ENCODE results near the gene NTSR1. TPM values are rescaled to one million over a fixed set of nuclear protein-coding genes. Genes with fewer than 3 reads are reported as not detected.

The NTSR1 gene
- total RNA-seq, 1 experiment from 2014 or later: 0.16 TPM

DNA sequence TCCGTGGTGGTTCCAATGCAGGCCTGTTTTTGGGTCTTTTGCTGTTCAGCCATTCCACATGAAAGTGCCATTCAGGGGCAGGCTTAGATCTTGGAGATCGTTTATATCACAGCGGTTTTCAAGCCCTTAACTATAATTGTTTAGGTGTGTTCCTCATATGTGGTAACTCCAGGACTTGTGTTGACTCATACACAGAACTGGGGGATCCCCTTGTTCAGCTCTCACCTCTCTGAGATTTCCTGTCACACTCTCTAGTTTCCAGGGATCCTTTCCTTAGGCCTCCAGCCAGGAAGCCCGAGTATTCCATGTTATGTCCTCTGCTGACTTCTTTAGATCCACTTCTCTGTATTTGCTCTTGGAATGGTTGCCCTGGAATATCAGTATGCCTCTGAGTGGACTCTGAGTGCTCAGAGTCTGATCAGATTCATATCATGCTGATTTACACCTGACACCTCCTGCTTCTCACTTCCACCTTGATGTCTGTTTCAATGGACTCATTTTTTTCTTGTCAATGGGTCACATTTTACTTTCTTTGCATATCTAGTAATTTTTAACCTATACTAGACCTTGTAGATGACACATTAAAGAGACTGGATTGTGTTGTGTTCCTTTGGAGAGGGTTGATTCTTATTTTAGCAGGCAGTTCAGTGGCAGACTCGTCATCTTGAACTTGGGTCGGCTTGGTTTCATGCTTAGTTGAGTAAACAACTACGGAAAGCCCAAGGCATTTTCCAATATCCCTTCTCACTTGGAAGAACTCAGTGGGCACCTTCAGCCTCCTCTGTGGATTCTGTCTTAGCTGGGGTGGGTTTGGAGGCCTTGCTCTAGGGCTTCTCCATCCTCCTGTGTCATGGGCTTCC, 13.1 kb downstream of the NTSR1 start:
- H3K9me3 ChIP-seq: peaks cover 15% of the 10 kb centered on the region
- Mint-ChIP-seq H3K4me1 (ENCODE audit: low read depth, unreplicated experiment) (no peaks in the 10 kb centered on the region), H3K27ac (ENCODE audit: unreplicated experiment) (no peak overlapping the region), H3K9me3 (ENCODE audit: unreplicated experiment) (peaks cover 22% of the 10 kb centered on the region), H3K27me3 (ENCODE audit: insufficient read depth, unreplicated experiment) (peaks cover 61% of the 10 kb centered on the region), H3K4me3 (ENCODE audit: unreplicated experiment) (no peak overlapping the region), H3K36me3 (ENCODE audit: insufficient read depth, unreplicated experiment) (no peaks in the 10 kb centered on the region)
- peaks cover 16% of the 10 kb centered on the region for H3K27me3 ChIP-seq (replicated peaks; ENCODE audit: control insufficient read depth, insufficient read depth, low read length)
- ChIA-PET POLR2A (no interaction called here), CTCF (interaction anchor here (1.7 to 1.8 kb wide), 2 partner anchors 56 to 86 kb away, joined by 4 to 5 read pairs; no protein-coding TSS in a partner anchor)
- no peak overlapping the region for H3K4me3 ChIP-seq (ENCODE audit: low read depth, low read length)
- TF ChIP-seq, protein P1, sequence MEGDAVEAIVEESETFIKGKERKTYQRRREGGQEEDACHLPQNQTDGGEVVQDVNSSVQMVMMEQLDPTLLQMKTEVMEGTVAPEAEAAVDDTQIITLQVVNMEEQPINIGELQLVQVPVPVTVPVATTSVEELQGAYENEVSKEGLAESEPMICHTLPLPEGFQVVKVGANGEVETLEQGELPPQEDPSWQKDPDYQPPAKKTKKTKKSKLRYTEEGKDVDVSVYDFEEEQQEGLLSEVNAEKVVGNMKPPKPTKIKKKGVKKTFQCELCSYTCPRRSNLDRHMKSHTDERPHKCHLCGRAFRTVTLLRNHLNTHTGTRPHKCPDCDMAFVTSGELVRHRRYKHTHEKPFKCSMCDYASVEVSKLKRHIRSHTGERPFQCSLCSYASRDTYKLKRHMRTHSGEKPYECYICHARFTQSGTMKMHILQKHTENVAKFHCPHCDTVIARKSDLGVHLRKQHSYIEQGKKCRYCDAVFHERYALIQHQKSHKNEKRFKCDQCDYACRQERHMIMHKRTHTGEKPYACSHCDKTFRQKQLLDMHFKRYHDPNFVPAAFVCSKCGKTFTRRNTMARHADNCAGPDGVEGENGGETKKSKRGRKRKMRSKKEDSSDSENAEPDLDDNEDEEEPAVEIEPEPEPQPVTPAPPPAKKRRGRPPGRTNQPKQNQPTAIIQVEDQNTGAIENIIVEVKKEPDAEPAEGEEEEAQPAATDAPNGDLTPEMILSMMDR (IDR thresholded peaks at IDR 0.05; ENCODE audit: insufficient read depth in 1 of 2, low read depth in 1 of 2, low read length in 1 of 2, severe bottlenecking in 1 of 2, unreplicated experiment in 1 of 2): no peak
- no TSS peak for BruUV-seq (replicated peaks)
- intact Hi-C loops (cut with micrococcal nuclease; ENCODE audit: unreplicated experiment): no loop called here
- DNase-seq: no peak
- no peaks in the 10 kb centered on the region for H3K36me3 ChIP-seq (ENCODE audit: control insufficient read depth, insufficient read depth, low read length)
- no peaks in the 10 kb centered on the region for H3K4me1 ChIP-seq

DNA sequence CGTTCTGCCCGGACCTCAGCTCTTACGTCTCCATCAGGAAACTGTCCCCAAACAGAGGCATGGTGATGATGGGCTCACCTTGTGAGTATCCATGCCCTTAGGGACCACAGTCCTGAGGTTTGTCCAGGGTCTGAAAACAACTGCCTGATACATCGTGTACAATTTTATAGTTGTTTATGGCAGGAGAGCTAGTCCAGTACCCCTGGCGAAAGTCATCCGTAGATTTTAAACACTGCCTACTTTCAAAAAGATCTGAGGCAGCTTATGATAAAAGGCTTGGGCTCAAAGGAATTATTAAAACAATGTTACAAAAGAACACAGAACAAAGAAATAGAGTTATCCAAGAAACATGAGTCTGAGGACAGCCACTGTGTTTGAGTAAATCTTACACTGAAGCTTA, 14.0 kb downstream of the NTSR1 start:
- CTCF ChIA-PET: interaction anchor here (0.8 to 1.8 kb wide), 3 partner anchors 23 to 86 kb away, joined by 3 to 5 read pairs (median 4); no protein-coding TSS in a partner anchor
- Histone ChIP-seq H3K27me3 (replicated peaks; ENCODE audit: control insufficient read depth, insufficient read depth, low read length) (peaks cover 16% of the 10 kb centered on the region), H3K4me3 (ENCODE audit: low read depth, low read length) (no peak overlapping the region), H3K9me3 (peaks cover 15% of the 10 kb centered on the region), H3K36me3 (ENCODE audit: control insufficient read depth, insufficient read depth, low read length) (no peaks in the 10 kb centered on the region), H3K4me1 (no peaks in the 10 kb centered on the region)
- DNase-seq: no peak
- H3K36me3 Mint-ChIP-seq (ENCODE audit: insufficient read depth, unreplicated experiment): no peaks in the 10 kb centered on the region
- BruUV-seq (replicated peaks): no TSS peak
- intact Hi-C loops (cut with micrococcal nuclease; ENCODE audit: unreplicated experiment): no loop called here
- H3K27ac Mint-ChIP-seq (ENCODE audit: unreplicated experiment): no peak overlapping the region
- H3K27me3 Mint-ChIP-seq (ENCODE audit: insufficient read depth, unreplicated experiment): peaks cover 65% of the 10 kb centered on the region
- H3K9me3 Mint-ChIP-seq (ENCODE audit: unreplicated experiment): peaks cover 22% of the 10 kb centered on the region
- POLR2A ChIA-PET: no interaction called here
- no peaks in the 10 kb centered on the region for H3K4me1 Mint-ChIP-seq (ENCODE audit: low read depth, unreplicated experiment)
- no peak overlapping the region for H3K4me3 Mint-ChIP-seq (ENCODE audit: unreplicated experiment)
- TF ChIP-seq, protein P1 (IDR thresholded peaks at IDR 0.05; ENCODE audit: insufficient read depth in 1 of 2, low read depth in 1 of 2, low read length in 1 of 2, severe bottlenecking in 1 of 2, unreplicated experiment in 1 of 2): no peak

DNA sequence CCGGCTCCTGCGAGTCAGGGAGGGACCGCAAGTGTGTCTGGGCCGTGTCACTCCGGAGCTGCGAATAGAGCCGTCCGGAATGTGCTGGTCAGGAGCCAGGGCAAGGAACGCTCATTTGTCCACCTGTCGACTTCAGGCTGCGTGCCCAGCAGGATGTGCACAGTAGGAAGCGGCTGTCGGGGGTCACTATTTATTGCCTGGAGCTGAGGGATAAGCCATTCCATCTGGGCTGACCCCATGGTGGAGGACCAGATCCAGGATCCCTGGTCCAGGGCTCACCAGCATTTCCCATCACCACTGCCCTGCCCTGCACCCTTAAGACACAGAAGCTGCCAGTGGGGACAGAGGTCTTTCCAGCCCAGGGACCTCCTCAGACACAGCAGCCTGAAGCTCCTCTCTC, 14.7 kb downstream of the NTSR1 start:
- peaks cover 13% of the 10 kb centered on the region for H3K27me3 ChIP-seq (replicated peaks; ENCODE audit: control insufficient read depth, insufficient read depth, low read length)
- H3K4me1 ChIP-seq: no peaks in the 10 kb centered on the region
- Mint-ChIP-seq H3K27ac (ENCODE audit: unreplicated experiment) (no peak overlapping the region), H3K36me3 (ENCODE audit: insufficient read depth, unreplicated experiment) (no peaks in the 10 kb centered on the region), H3K9me3 (ENCODE audit: unreplicated experiment) (peaks cover 22% of the 10 kb centered on the region), H3K4me1 (ENCODE audit: low read depth, unreplicated experiment) (no peaks in the 10 kb centered on the region), H3K27me3 (ENCODE audit: insufficient read depth, unreplicated experiment) (peaks cover 66% of the 10 kb centered on the region), H3K4me3 (ENCODE audit: unreplicated experiment) (no peak overlapping the region)
- no peaks in the 10 kb centered on the region for H3K36me3 ChIP-seq (ENCODE audit: control insufficient read depth, insufficient read depth, low read length)
- TF ChIP-seq, protein P1 (IDR thresholded peaks at IDR 0.05; ENCODE audit: insufficient read depth in 1 of 2, low read depth in 1 of 2, low read length in 1 of 2, severe bottlenecking in 1 of 2, unreplicated experiment in 1 of 2): no peak
- H3K9me3 ChIP-seq: peaks cover 15% of the 10 kb centered on the region
- CTCF ChIA-PET: interaction anchor here (0.8 to 1.8 kb wide), 3 partner anchors 24 to 85 kb away, joined by 3 to 5 read pairs (median 4); no protein-coding TSS in a partner anchor
- POLR2A ChIA-PET: no interaction called here
- DNase-seq: no peak
- BruUV-seq (replicated peaks): no TSS peak
- no peak overlapping the region for H3K4me3 ChIP-seq (ENCODE audit: low read depth, low read length)
- intact Hi-C loops (cut with micrococcal nuclease; ENCODE audit: unreplicated experiment): no loop called here
